Testis (tissue), 2 donors: Measurements from ENCODE around the gene ANXA9.

Experiments
- CTCF ChIP-seq, 3 experiments: fragments of 450-650 bp in 2 of 3; fragments of 200-600 bp in 1 of 3; sonication (generic) in 1 of 3; IDR thresholded peaks; one replicate each; pipeline ENCODE4 v1.5.1; 2016 to 2019; ENCODE audit warnings: antibody characterized with exemption in 3 of 3, mild to moderate bottlenecking in 2 of 3, moderate library complexity in 1 of 3
- POLR2A ChIP-seq: fragments of 450-650 bp; IDR thresholded peaks from one replicate; pipeline ENCODE4 v1.6.1; 2017; ENCODE audit warnings: antibody characterized with exemption, mild to moderate bottlenecking, moderate library complexity

- TF ChIP-seq CTCF (IDR thresholded peaks at IDR 0.05) (no peak), POLR2A (no peak)
Observed at GRCh38 chr1:150973836-150974579, 8.1 kb upstream of the ANXA9 start.
